Measurements from ENCODE around the gene DENND6B. TPM values are rescaled to one million over a fixed set of nuclear protein-coding genes. Genes with fewer than 3 reads are reported as not detected.

Gene DENND6B
- total and polyA plus RNA-seq, 2 of the 13 experiments (the other 11 are each of a cell fraction or from before 2014, with no cell fraction given) = 0.95 to 3.8 TPM

DNA sequence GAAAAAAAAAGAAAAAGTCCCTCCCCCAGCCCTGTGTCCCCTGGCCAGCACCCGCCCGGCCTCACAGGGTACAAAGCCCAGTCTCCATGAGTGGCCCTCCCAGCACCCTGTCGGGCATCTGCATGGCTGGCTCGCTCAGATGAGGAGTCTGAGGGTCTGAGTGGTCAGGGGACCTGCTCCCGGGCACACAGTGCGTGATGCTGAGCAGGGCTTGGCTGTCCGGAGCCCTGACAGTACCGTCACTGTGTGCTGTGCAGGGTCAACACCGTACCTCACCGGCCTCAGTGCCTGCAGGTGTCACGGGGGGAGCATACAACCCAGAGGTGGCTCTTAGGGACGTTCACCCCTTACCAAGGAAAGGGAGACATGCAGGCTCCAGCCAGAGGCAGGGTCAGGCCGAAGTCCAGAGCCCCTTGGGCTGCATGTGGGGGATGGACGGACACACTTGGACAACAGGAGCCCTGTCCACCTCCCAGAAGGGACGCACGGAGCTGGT lies 15.8 kb downstream of the DENND6B start (continued):
- 0 out of 2 replicates have a peak, but pooled peaks have one; percentile 46 for TF ChIP-seq MYPOP (CRISPR knock-in tag; IDR thresholded peaks at IDR 0.05)
- 0 out of 2 replicates have a peak, but pooled peaks have one; percentile 31 for TF ChIP-seq MEIS2 (CRISPR knock-in tag; IDR thresholded peaks at IDR 0.05)
- TF ChIP-seq ZNF672 (CRISPR knock-in tag; IDR thresholded peaks at IDR 0.05) = 0 out of 2 replicates have a peak, but pooled peaks have one; percentile 76
- peak; percentile 21; the same call in 1 of the 2 replicates for TF ChIP-seq SALL1 (CRISPR knock-in tag; IDR thresholded peaks at IDR 0.05)
- no peak for TF ChIP-seq MED8 (CRISPR knock-in tag; IDR thresholded peaks at IDR 0.05; ENCODE audit: insufficient replicate concordance)
- no peak for TF ChIP-seq SPEN (CRISPR knock-in tag; IDR thresholded peaks at IDR 0.05; ENCODE audit: low read depth)
- TF ChIP-seq, protein P1, sequence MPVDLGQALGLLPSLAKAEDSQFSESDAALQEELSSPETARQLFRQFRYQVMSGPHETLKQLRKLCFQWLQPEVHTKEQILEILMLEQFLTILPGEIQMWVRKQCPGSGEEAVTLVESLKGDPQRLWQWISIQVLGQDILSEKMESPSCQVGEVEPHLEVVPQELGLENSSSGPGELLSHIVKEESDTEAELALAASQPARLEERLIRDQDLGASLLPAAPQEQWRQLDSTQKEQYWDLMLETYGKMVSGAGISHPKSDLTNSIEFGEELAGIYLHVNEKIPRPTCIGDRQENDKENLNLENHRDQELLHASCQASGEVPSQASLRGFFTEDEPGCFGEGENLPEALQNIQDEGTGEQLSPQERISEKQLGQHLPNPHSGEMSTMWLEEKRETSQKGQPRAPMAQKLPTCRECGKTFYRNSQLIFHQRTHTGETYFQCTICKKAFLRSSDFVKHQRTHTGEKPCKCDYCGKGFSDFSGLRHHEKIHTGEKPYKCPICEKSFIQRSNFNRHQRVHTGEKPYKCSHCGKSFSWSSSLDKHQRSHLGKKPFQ (CRISPR knock-in tag; IDR thresholded peaks at IDR 0.05; ENCODE audit: insufficient replicate concordance) = no peak
- no peak for TF ChIP-seq ZC3H13 (CRISPR knock-in tag; IDR thresholded peaks at IDR 0.05)
- TF ChIP-seq BRD4 (CRISPR knock-in tag; IDR thresholded peaks at IDR 0.05) = no peak
- TF ChIP-seq ZNF143 (CRISPR knock-in tag; IDR thresholded peaks at IDR 0.05) = no peak
- no peak for TF ChIP-seq DMTF1 (CRISPR knock-in tag; IDR thresholded peaks at IDR 0.05)
- no peak for TF ChIP-seq ZNF460 (CRISPR knock-in tag; IDR thresholded peaks at IDR 0.05; ENCODE audit: borderline replicate concordance)
- TF ChIP-seq FOXO1 (CRISPR knock-in tag; IDR thresholded peaks at IDR 0.05) = 0 out of 2 replicates have a peak, but pooled peaks have one; percentile 24
- peak; percentile 54; the same call in 1 of the 2 replicates for TF ChIP-seq HNF1B (CRISPR knock-in tag; IDR thresholded peaks at IDR 0.05)
- no peak for TF ChIP-seq FOXA1 (IDR thresholded peaks at IDR 0.05)
- 0 out of 2 replicates have a peak, but pooled peaks have one; percentile 26 for TF ChIP-seq FOXA1 (CRISPR knock-in tag; IDR thresholded peaks at IDR 0.05)
- TF ChIP-seq, protein P2, sequence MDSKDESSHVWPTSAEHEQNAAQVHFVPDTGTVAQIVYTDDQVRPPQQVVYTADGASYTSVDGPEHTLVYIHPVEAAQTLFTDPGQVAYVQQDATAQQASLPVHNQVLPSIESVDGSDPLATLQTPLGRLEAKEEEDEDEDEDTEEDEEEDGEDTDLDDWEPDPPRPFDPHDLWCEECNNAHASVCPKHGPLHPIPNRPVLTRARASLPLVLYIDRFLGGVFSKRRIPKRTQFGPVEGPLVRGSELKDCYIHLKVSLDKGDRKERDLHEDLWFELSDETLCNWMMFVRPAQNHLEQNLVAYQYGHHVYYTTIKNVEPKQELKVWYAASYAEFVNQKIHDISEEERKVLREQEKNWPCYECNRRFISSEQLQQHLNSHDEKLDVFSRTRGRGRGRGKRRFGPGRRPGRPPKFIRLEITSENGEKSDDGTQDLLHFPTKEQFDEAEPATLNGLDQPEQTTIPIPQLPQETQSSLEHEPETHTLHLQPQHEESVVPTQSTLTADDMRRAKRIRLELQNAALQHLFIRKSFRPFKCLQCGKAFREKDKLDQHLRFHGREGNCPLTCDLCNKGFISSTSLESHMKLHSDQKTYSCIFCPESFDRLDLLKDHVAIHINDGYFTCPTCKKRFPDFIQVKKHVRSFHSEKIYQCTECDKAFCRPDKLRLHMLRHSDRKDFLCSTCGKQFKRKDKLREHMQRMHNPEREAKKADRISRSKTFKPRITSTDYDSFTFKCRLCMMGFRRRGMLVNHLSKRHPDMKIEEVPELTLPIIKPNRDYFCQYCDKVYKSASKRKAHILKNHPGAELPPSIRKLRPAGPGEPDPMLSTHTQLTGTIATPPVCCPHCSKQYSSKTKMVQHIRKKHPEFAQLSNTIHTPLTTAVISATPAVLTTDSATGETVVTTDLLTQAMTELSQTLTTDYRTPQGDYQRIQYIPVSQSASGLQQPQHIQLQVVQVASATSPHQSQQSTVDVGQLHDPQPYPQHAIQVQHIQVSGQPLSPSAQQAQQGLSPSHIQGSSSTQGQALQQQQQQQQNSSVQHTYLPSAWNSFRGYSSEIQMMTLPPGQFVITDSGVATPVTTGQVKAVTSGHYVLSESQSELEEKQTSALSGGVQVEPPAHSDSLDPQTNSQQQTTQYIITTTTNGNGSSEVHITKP (CRISPR knock-in tag; IDR thresholded peaks at IDR 0.05; ENCODE audit: low read depth) = 0 out of 2 replicates have a peak, but pooled peaks have one; percentile 23
- TF ChIP-seq HNRNPUL1 (IDR thresholded peaks at IDR 0.05; ENCODE audit: low read depth, low read length) = no peak
- peak; percentile 42; the same call in 1 of the 2 replicates for TF ChIP-seq ZMYM3 (CRISPR knock-in tag; IDR thresholded peaks at IDR 0.05)

All from HepG2 (cell line).